ENCODE results near the gene MINDY4. TPM values are rescaled to one million over a fixed set of nuclear protein-coding genes. Genes with fewer than 3 reads are reported as not detected.

Gene MINDY4
- total RNA-seq, 2 donors from 2014 or later, result 0.74 to 1.4 TPM

DNA sequence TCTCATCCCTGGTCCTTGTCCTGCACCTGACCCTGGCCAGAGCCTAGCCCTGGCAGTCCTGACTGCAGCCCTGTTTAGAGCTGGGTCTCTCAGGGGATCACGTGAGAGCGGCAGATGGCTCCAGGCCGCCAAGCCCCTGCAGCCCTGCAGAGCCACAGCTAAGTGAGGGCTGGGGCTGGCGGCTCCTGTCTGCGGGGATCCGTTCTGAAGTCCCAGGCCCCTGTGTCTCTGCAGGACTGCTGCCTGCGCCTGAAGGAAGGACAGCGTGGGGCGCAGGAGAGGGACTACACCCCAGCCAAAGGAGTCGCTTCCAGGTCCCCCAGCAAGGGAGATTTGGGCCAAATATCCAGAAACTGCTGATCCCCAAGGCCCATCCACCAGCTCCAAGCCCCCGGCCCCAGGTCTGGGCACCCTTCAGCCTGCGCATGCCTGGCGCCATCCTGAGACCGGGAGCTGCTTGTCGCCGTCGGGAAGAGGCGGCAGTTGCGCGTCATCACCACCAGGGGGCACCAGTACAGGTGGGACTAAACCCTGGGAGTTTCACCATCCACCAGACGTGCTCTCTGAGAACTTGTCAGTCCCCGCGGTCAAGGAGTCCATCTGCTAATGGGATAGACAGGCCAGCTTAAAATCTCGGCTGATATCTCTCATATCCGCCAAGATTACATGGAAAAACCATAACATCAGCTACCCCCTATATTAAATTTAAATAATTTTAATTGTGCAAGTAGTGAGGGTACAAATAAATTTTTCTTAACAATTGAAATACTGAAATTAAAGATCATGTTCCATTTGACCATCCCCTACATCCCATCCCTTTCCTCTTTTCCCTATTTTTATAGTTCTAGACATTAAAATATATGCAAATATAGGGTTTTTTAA lies 167.5 kb downstream of the MINDY4 start:
- no peaks in the 10 kb centered on the region for H3K36me3 Mint-ChIP-seq (ENCODE audit: low read depth)
- no peak overlapping the region for H3K27ac Mint-ChIP-seq
- peak; percentile 69 for ATAC-seq (replicated peaks)
- peaks cover 24% of the 10 kb centered on the region for H3K27me3 Mint-ChIP-seq
- no peaks in the 10 kb centered on the region for H3K9me3 Mint-ChIP-seq
- H3K4me1 Mint-ChIP-seq, result no peaks in the 10 kb centered on the region
- no peak overlapping the region for H3K4me3 Mint-ChIP-seq

- no peak overlapping the region for H3K27ac Mint-ChIP-seq
- peaks cover 34% of the 10 kb centered on the region for H3K27me3 Mint-ChIP-seq
- H3K9me3 Mint-ChIP-seq, result no peaks in the 10 kb centered on the region
- no peak overlapping the region for H3K4me3 Mint-ChIP-seq
- ATAC-seq (replicated peaks), result no peak
- H3K4me1 Mint-ChIP-seq, result no peaks in the 10 kb centered on the region
- H3K36me3 Mint-ChIP-seq (ENCODE audit: low read depth), result no peaks in the 10 kb centered on the region
Observed at GRCh38 chr7:30941582-30942323, 170.5 kb downstream of the MINDY4 start.

Other genes starting within 250 kb of the MINDY4 start
- gene GARS1, start 176.5 kb upstream of the MINDY4 start, total RNA-seq, result 100 to 1,000 TPM; 152 to 222 TPM
- not detected for gene CRHR2, start 89.0 kb upstream of the MINDY4 start, total RNA-seq
- gene INMT, start 19.3 kb upstream of the MINDY4 start, total RNA-seq, result under 1 TPM in 1 of 2 donors, not detected in 1; 0.21 TPM
- gene AQP1, start 140.4 kb downstream of the MINDY4 start, total RNA-seq, result under 1 TPM in 1 of 2 donors, not detected in 1; 0.08 TPM
- not detected for gene GHRHR, start 192.5 kb downstream of the MINDY4 start, total RNA-seq